D341Med (cell line): ENCODE data around the gene MAP4K4.

Source experiments
- DNase-seq: peaks from one replicate; pipeline ENCODE4 v3.0.0; 2012; ENCODE audit warnings: low spot score

MAP4K4 gene

DNA sequence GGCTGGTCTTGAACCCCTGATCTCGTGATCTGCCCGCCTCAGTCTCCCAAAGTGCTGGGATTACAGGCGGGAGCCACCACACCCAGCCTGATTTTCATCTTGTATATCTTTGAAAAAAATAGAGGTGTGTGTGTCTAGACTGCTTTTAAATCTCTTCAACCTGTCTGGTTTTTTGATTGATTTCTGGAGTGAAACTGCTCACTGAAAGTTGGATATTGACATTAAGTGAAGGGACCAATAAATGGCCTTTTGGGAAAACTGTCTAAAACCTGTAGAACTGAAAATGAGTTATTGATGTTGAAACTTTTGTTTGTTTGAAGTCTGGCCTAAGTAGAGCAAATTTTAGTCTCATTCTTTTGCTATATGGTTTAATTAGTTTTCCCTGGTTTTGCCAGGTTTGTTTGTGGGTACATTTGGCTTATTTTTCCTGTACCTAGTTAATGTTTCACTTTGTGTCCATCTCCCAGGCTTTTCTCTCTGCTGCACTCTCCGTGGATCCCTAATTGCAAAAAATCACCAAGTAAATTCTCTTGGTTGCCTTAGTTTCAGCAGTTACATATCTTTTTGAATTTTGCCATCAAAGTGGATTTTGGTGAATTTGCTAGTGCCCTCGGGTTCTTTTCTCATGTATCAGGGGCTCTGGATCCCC, 144.3 kb downstream of the MAP4K4 start:
- DNase-seq: no peak

DNA sequence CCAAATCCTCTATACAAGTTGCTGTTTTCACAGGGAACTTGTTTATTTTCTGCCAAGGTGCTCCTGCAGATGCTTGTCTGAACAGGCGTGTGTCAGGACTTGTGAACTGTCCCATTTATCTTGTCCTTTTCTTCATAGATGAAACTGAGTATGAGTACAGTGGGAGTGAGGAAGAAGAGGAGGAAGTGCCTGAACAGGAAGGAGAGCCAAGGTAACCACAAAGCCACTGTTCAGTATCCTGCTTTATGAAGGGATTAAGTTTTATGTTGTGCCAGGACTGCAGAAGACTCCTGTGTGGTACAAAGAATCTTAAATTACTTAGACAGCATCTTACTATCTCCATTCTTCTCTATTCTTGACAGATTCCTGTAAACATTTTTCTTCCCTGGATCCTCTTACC, 145.0 kb downstream of the MAP4K4 start:
- no peak for DNase-seq

- no peak for DNase-seq
Measured at GRCh38 chr2:101843048-101843447, 145.5 kb downstream of the MAP4K4 start.

DNA sequence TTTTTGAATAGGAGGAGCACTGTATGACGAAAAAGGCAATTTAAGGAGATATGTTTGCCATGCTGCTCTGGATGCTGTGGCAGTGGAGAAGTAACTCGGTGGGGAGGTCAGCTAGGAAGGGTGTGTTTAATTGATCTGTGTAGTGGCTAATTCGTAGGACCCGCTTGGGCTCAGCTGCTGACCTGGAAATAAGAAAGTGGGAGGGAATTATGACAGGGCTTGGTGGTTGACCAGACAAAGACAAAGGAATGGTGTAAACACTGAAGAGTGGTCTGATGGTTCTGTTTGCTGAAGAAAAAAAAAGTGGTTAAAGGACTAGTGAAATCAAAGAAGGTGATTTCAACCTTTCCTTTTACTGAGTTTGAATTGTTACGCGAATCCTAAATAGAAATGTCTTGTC, 146.0 kb downstream of the MAP4K4 start:
- DNase-seq: no peak

DNA sequence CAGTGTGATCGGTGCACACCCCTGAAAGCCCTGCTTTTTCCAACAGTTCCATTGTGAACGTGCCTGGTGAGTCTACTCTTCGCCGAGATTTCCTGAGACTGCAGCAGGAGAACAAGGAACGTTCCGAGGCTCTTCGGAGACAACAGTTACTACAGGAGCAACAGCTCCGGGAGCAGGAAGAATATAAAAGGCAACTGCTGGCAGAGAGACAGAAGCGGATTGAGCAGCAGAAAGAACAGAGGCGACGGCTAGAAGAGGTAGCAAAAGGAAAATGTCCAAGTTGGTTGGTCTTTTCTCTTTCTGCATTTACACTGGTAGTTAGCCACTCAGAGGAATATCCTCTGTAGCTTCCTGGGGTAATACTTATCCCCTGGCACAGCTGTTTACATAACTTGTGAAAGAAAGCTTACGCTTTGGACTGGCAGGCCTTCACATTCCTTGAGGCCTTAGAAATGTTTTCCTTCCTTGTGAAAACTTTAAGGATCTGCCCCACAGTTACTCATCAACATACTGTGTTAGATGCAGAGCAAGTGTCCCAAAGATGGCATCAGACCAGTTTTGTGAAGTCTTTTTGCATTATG, 146.6 kb downstream of the MAP4K4 start:
- no peak for DNase-seq

DNA sequence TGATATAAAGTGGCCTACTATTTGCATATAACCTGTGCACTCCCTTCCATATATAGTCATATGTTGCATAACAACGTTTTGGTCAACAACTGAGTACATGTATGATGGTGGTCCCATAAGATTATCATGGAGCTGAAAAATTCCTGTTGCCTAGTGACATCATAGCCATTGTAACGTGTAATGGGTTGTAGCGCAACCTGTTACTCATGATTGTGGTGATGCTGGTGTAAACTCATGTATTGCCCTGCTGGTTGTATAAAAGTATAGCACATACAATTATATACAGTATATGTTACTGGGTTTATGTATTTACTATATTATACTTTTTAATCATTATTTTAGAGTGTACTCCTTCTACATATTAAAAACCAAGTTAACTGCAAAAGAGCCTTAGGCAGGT, 149.5 kb downstream of the MAP4K4 start:
- DNase-seq: no peak

DNA sequence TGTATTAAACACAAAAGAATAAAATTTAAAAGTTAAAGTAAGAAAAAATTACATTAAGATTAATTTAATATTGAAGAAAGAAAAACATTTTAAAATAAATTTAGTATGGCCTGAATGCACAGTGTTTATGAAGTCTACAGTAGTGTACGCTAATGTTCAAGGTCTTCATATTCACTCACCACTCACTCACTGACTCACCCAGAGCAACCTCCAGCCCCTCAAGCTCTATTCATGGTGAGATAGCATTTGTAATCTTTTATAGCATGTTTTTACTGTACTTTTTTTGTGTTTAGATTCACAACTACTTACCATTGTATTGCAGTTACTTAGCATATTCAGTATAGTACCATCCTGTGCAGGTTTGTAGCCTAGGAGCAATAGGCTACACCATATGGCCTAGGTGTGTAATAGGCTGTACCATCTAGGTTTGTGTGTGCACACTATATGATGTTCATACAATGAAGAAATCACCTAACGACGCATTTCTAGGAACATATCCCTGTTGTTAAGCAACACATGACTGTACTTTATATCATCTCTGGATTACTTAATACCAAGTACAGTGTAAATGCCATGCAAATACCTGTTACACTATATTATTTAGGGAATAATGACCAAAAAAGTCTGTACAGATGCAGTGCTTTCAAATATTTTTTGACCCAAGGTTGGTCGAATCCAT, 150.3 kb downstream of the MAP4K4 start:
- no peak for DNase-seq

DNA sequence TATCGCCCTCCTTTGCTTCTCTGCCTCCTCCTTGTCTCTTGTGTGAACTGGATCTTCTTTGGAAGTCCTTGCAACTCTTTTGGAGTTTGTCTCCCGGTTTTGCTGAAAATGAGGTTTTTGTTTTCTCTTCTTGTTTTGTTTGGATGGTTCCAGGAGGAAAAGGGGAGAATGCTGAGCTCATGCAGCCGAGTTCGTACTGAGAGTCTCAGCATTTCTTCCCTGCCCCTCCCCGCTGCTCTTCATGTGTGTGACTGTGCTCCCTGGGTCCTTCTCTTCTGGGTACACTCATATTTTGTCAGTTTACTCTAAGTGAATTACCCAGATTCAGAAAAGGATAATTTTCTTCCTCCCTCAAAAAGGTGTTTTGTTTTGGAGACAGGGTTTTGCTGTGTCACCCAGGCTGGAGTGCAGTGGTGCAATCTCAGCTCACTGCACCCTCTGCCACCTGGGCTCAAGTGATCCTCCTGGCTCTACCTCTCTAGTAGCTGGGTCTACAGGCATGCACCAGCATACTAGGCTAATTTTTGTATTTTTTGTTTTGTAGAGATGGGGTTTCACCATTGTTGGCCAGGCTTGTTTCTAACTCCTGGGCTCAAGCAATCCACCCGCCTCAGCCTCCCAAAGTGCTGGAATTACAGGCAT, 151.4 kb downstream of the MAP4K4 start:
- DNase-seq: no peak

- DNase-seq: no peak
Measured at GRCh38 chr2:101850450-101850849, 152.9 kb downstream of the MAP4K4 start.

DNA sequence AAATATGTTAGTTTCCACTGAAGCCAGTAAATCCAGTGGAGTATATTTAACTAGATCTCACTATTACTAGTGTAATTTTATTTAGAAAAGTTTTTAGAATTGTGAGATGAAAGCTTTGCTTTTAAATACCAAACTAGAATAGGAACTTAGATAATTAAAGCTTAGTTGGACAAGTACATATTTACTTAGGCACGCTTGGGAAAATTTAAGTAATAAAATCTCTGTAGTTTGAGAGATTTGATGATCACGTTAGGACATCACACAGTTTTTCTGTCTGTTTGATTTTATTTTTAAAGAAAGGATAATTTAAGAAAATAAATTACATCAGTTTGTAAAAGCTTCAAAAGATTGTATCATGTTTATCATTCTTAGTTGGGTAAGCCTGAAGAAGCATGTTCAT, 153.5 kb downstream of the MAP4K4 start:
- no peak for DNase-seq

GRCh38 chr2:101852824-101853223, 155.3 kb downstream of the MAP4K4 start:
- no peak for DNase-seq

- no peak for DNase-seq
Measured at GRCh38 chr2:101854877-101855276, 157.4 kb downstream of the MAP4K4 start.

DNA sequence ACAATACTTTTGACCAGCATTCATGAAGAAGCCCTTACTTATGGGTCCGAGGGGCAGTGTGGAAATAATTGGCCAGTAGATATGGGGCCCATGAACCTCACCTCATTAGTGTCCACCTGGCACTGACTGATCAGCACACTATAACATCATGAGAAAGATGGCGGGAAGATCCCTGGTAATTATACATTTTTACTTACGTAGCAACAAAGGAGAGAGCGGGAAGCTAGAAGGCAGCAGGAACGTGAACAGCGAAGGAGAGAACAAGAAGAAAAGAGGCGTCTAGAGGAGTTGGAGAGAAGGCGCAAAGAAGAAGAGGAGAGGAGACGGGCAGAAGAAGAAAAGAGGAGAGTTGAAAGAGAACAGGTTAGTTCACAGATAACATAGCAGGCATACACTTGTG, 158.3 kb downstream of the MAP4K4 start:
- DNase-seq: no peak

DNA sequence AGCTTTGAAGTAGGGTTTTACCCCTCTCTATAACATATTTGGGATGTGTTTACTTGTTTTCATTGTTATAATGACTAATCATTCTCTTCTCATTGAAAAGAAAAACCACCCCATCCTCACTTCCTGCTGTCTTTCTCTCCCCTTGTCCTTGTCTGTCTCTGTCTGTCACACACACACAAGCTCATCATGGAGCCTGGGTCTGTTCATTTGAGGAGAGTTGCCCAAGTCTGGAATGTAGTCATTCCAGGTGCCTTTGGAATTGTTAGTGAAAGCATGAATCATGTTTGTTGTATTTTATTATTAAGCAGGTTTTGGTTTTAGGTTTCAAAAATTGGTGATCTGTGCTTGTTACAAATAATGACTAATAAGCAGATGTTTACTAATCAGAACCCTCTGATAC, 160.7 kb downstream of the MAP4K4 start:
- DNase-seq: no peak

- no peak for DNase-seq
Measured at GRCh38 chr2:101858910-101859309, 161.4 kb downstream of the MAP4K4 start.

GRCh38 chr2:101859604-101860003, 162.1 kb downstream of the MAP4K4 start:
- no peak for DNase-seq

GRCh38 chr2:101860157-101860556, 162.7 kb downstream of the MAP4K4 start:
- DNase-seq: no peak

DNA sequence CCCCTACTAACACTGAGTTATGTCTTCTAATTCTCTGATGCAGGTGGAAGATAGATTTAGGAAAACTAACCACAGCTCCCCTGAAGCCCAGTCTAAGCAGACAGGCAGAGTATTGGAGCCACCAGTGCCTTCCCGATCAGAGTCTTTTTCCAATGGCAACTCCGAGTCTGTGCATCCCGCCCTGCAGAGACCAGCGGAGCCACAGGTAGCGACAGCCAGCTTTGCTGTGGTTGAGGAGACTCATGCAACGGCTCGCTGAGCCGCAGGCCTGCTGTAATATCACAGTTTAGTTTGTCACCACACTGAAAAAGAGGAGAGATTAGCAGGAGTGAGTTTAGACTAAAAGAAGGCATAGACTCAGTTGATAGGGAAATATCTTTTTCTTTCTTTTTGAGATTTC, 163.3 kb downstream of the MAP4K4 start:
- no peak for DNase-seq

- no peak for DNase-seq
Measured at GRCh38 chr2:101861382-101861781, 163.9 kb downstream of the MAP4K4 start.

DNA sequence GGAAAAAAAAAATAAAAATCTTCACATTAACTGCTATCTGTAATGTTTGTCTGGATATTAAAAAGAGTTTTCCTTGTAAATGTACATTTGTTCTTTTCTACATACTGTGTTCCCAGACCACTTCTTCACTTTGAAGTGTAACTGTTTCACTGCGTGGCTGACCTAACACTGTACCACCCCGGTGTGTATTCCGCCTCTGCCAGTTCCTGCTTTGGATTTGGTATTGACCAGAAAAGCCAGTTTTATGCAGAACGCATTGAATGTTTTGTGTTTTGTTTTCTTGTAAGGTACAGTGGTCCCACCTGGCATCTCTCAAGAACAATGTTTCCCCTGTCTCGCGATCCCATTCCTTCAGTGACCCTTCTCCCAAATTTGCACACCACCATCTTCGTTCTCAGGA, 166.0 kb downstream of the MAP4K4 start:
- DNase-seq: no peak

- DNase-seq: no peak
Measured at GRCh38 chr2:101864426-101864825, 166.9 kb downstream of the MAP4K4 start.

- DNase-seq: no peak
Measured at GRCh38 chr2:101868525-101868924, 171.0 kb downstream of the MAP4K4 start.

DNA sequence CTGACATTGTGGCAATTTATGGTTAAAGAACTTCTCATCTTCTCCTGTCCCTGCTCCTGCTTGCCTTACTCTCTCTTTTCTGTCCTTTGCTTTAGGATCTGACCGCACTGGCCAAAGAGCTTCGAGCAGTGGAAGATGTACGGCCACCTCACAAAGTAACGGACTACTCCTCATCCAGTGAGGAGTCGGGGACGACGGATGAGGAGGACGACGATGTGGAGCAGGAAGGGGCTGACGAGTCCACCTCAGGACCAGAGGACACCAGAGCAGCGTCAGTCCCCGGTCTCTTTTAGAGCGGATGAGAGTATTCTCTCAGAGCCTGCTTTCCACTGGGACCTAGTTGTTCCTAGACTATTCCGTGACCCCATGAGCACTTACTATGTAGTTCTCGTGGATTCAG, 172.0 kb downstream of the MAP4K4 start:
- DNase-seq: no peak
